A549 treated with Hydrocortisone at 1 μM for 4 hours (cell line): ENCODE results near the gene IFNW1. TPM values are rescaled to one million over a fixed set of nuclear protein-coding genes. Genes with fewer than 3 reads are reported as not detected.

Experiments used
- total RNA-seq: library from RNA; stranded (reverse); fragments of 200-300 nt; extraction: Qiagen RNA extraction; gene quantifications from 5 replicates; pipeline ENCODE4 v1.2.3, GENCODE V29; 2022

IFNW1 gene
- not detected in 5 replicates for total RNA-seq

GRCh38 chr9:21141427-21141882 is at the start of gene IFNW1:
Gene IFNW1, minus strand, starts transcription at chr9:21141832. Its CDS starts 262 bp downstream, at chr9:21141570.

GRCh38 chr9:21187487-21187886 is 45.9 kb upstream of the IFNW1 start, which contains the start of gene IFNA4:
Gene IFNA4, minus strand, starts transcription at chr9:21187587. Its CDS starts 56 bp downstream, at chr9:21187531.

GRCh38 chr9:21166560-21166959 is 24.9 kb upstream of the IFNW1 start, which contains the start of gene IFNA21:
Gene IFNA21, minus strand, starts transcription at chr9:21166660. Its CDS starts 48 bp downstream, at chr9:21166612.

Other genes with a start within 250 kb of the IFNW1 start
- 0.85 to 1.2 TPM (median 1.0 TPM) in 5 replicates for gene HACD4, start 110.2 kb downstream of the IFNW1 start, total RNA-seq
- gene IFNB1, start 63.9 kb downstream of the IFNW1 start, total RNA-seq: not detected in 5 replicates
- not detected in 5 replicates for gene IFNA21, start 24.8 kb upstream of the IFNW1 start, total RNA-seq
- not detected in 5 replicates for gene IFNA4, start 45.8 kb upstream of the IFNW1 start, total RNA-seq
- gene IFNA7, start 60.4 kb upstream of the IFNW1 start, total RNA-seq: not detected in 5 replicates
- not detected in 5 replicates for gene IFNA10, start 65.3 kb upstream of the IFNW1 start, total RNA-seq
- gene IFNA16, start 75.5 kb upstream of the IFNW1 start, total RNA-seq: not detected in 5 replicates
- not detected in 5 replicates for gene IFNA17, start 86.4 kb upstream of the IFNW1 start, total RNA-seq
- gene IFNA14, start 98.2 kb upstream of the IFNW1 start, total RNA-seq: not detected in 5 replicates
- gene IFNA5, start 163.5 kb upstream of the IFNW1 start, total RNA-seq: not detected in 5 replicates
- gene KLHL9, start 193.6 kb upstream of the IFNW1 start, total RNA-seq: 15.0 to 23.5 TPM (median 18.5 TPM) in 5 replicates
- gene IFNA6, start 209.1 kb upstream of the IFNW1 start, total RNA-seq: not detected in 5 replicates
- gene IFNA13, start 226.2 kb upstream of the IFNW1 start, total RNA-seq: not detected in 5 replicates
- not detected in 5 replicates for gene IFNA2, start 243.6 kb upstream of the IFNW1 start, total RNA-seq